Measurements from ENCODE around the gene CRYBG2. TPM values are rescaled to one million over a fixed set of nuclear protein-coding genes. Genes with fewer than 3 reads are reported as not detected.

The CRYBG2 gene
- total and polyA plus RNA-seq, 2 of the 8 experiments (the other 6 are each of a cell fraction or from before 2014, with no cell fraction given), result 14.2 to 17.0 TPM

GRCh38 chr1:26399034-26399433 is 45.1 kb upstream of the CRYBG2 start:
- CTCF ChIA-PET (ENCODE audit: partially characterized antibody), result interaction anchor here (0.8 to 3.2 kb wide), 3 partner anchors 10 to 63 kb away, joined by 3 to 17 read pairs (median 4); no protein-coding TSS in a partner anchor
- Histone ChIP-seq H2BK5ac (ENCODE audit: low read depth, low read length) (no peak overlapping the region), H2AFZ (ENCODE audit: low read length) (no peak overlapping the region), H2BK120ac (replicated peaks; ENCODE audit: low read depth, low read length) (peak overlapping the region; percentile 33), H4K91ac (replicated peaks; ENCODE audit: insufficient read length, low read length) (no peak overlapping the region), H2BK12ac (ENCODE audit: low read depth, low read length) (no peak overlapping the region), H2AK5ac (ENCODE audit: low read depth, low read length) (no peak overlapping the region), H3K14ac (ENCODE audit: insufficient read length) (no peak overlapping the region), H3K36me3 (ENCODE audit: control insufficient read depth in 2 of 4, insufficient read depth in 4 of 4, low read length in 3 of 4) (no peaks in the 10 kb centered on the region), H3K27ac (ENCODE audit: low read depth, low read length) (no peak overlapping the region), H2BK20ac (ENCODE audit: low read length) (no peak overlapping the region), H3K23ac (ENCODE audit: insufficient read length) (no peak overlapping the region), H3K18ac (ENCODE audit: extremely low read depth, low read length) (no peak overlapping the region), H3K9ac (replicated peaks in 1 of 4; ENCODE audit: extremely low read depth in 1 of 4, low read depth in 3 of 4, low read length in 3 of 4) (no peak overlapping the region), H3K79me1 (ENCODE audit: low read depth, low read length) (no peaks in the 10 kb centered on the region), H4K8ac (ENCODE audit: extremely low read depth, insufficient read depth, low read length) (no peak overlapping the region), H3K23me2 (ENCODE audit: low read depth, low read length) (no peaks in the 10 kb centered on the region; the same call in 1 of the 2 replicates), H4K20me1 (replicated peaks in 1 of 2; ENCODE audit: control insufficient read depth in 1 of 2, insufficient read depth in 2 of 2, low read length in 2 of 2) (no peaks in the 10 kb centered on the region), H3K4me3 (ENCODE audit: extremely low read depth in 1 of 4, insufficient read depth in 2 of 4, low read depth in 3 of 4, low read length in 4 of 4) (no peak overlapping the region), H3K4ac (replicated peaks; ENCODE audit: insufficient read length, low read depth, low read length) (no peak overlapping the region), H2BK15ac (ENCODE audit: low read length) (no peak overlapping the region), H3K4me1 (replicated peaks in 1 of 4; ENCODE audit: control insufficient read depth in 3 of 4, insufficient read depth in 4 of 4, low read length in 3 of 4) (no peaks in the 10 kb centered on the region), H3K79me2 (ENCODE audit: control insufficient read depth in 1 of 2, insufficient read depth in 2 of 2, low read length in 2 of 2) (no peaks in the 10 kb centered on the region), H3K56ac (replicated peaks; ENCODE audit: insufficient read length, low read depth, low read length) (no peak overlapping the region), H3K27me3 (replicated peaks in 1 of 4; ENCODE audit: control insufficient read depth in 3 of 4, extremely low read depth in 1 of 4, insufficient read depth in 3 of 4, low read length in 3 of 4) (no peaks in the 10 kb centered on the region), H3K4me2 (ENCODE audit: insufficient read depth in 1 of 2, low read depth in 2 of 2, low read length in 2 of 2) (no peak overlapping the region), H4K5ac (ENCODE audit: insufficient read length, low read depth, low read length) (no peak overlapping the region), H3K9me3 (ENCODE audit: insufficient read depth in 2 of 2, low read depth in 1 of 2, low read length in 1 of 2) (no peaks in the 10 kb centered on the region)
- POLR2A ChIA-PET (ENCODE audit: partially characterized antibody), result interaction anchor here (12.4 to 15.3 kb wide), 2 partner anchors 12 to 19 kb away, joined by 95 to 166 read pairs; partner anchors contain the start of gene LIN28A
- 91% methylated on average over 3 of the region's 3 CpGs; no CpG with 5 or more reads in 1 of the 2 experiments for WGBS, 2 experiments (ENCODE audit: extremely low coverage in 1 of 2, insufficient coverage in 1 of 2, insufficient read length in 1 of 2, insufficient replicate concordance in 2 of 2, low coverage in 1 of 2, low lambda C conversion rate in 2 of 2, missing lambda C conversion rate in 1 of 2)
- DNase-seq (ENCODE audit: low read depth in 1 of 2, low spot score in 2 of 2) (no peak), FAIRE-seq (no peak)
- TF ChIP-seq POLR2A (IDR thresholded peaks at IDR 0.05; ENCODE audit: control extremely low read depth in 1 of 2, low read depth in 2 of 2, low read length in 2 of 2) (no peak), NANOG (IDR thresholded peaks at IDR 0.05; ENCODE audit: insufficient read depth, low read depth, low read length, poor library complexity, severe bottlenecking) (no peak), TCF12 (IDR thresholded peaks at IDR 0.05; ENCODE audit: low read depth, low read length) (no peak), SAP30 (IDR thresholded peaks at IDR 0.05; ENCODE audit: insufficient read depth, insufficient replicate concordance, low read length) (no peak), CHD1 (IDR thresholded peaks at IDR 0.05; ENCODE audit: low read depth, low read length) (no peak), ATF2 (IDR thresholded peaks at IDR 0.05; ENCODE audit: low read length) (no peak), SP4 (IDR thresholded peaks at IDR 0.05; ENCODE audit: low read length) (no peak), SIN3A (conservative IDR thresholded peaks at IDR 0.05 in 1 of 2, IDR thresholded peaks at IDR 0.05 in 1 of 2; ENCODE audit: low read depth in 1 of 2, low read length in 2 of 2) (no peak), NRF1 (IDR thresholded peaks at IDR 0.05; ENCODE audit: low read depth, low read length) (no peak), BCL11A (IDR thresholded peaks at IDR 0.05; ENCODE audit: low read depth in 2 of 2, low read length in 2 of 2) (no peak), MAX (IDR thresholded peaks at IDR 0.05) (no peak), ZNF274 (IDR thresholded peaks at IDR 0.05; ENCODE audit: borderline replicate concordance, extremely low read depth, low read length) (no peak), RFX5 (IDR thresholded peaks at IDR 0.05; ENCODE audit: borderline replicate concordance, low read depth, low read length) (no peak)
